Esophagus squamous epithelium (tissue), 5 donors: Measurements from ENCODE around the gene CD58. TPM values are rescaled to one million over a fixed set of nuclear protein-coding genes. Genes with fewer than 3 reads are reported as not detected.
A peak's percentile ranks its signal among the peaks of the same experiment; 100 is the strongest.

Experiments used
- DNase-seq: peaks from one replicate; lab custom pipeline; 2025; lab: John Stamatoyannopoulos, UW
- H3K27ac ChIP-seq, 4 donors: fragments of 200-600 bp; sonication (generic); one replicate each; pipeline ENCODE4 v1.5.1; 2016 to 2019; ENCODE audit warnings: mild to moderate bottlenecking in 1 of 4
- H3K27me3 ChIP-seq, 4 donors: fragments of 200-600 bp; sonication (generic); 1 replicate in 3 of 4; 2 replicates in 1 of 4; pipeline versions ENCODE4 v1.5.1 to v1.6.0; 2017 to 2021; ENCODE audit warnings: antibody characterized with exemption in 1 of 4
- H3K36me3 ChIP-seq, 3 donors: fragments of 200-600 bp; sonication (generic); one replicate each; pipeline ENCODE4 v1.5.1; 2016 to 2019
- H3K4me1 ChIP-seq, 3 donors: fragments of 200-600 bp; sonication (generic); one replicate each; pipeline ENCODE4 v1.5.1; 2017 to 2019
- H3K4me3 ChIP-seq, 4 donors: fragments of 200-600 bp; sonication (generic); 1 replicate in 3 of 4; 2 replicates in 1 of 4; pipeline ENCODE4 v1.5.1; 2016 to 2019; ENCODE audit warnings: mild to moderate bottlenecking in 2 of 4, moderate library complexity in 1 of 4
- H3K9me3 ChIP-seq, 3 donors: fragments of 200-600 bp; sonication (generic); one replicate each; pipeline ENCODE4 v1.5.1; 2016 to 2019
- POLR2A ChIP-seq, 4 donors: fragments of 450-650 bp; IDR thresholded peaks; one replicate each; pipeline ENCODE4 v1.6.1; 2017; ENCODE audit warnings: antibody characterized with exemption in 4 of 4, mild to moderate bottlenecking in 4 of 4, moderate library complexity in 3 of 4
- WGBS, 2 donors: methylation state at CpG; one replicate each; pipeline ENCODE4 v1.1.5; 2018; 5-methylcytosine and 5-hydroxymethylcytosine counted together
- intact Hi-C: fragments of 100-400 bp; cut with DNase I; formaldehyde crosslinking; loops from one replicate; pipeline ENCODE4 v1.15.0; 2022
- total RNA-seq, 4 donors: library from RNA; depleted of rRNA; stranded (reverse); fragments of >200 nt; gene quantifications; one replicate each; pipeline ENCODE4 v1.1.0, GENCODE V29; 2016
- TF ChIP-seq, protein P1 (sequence below), 6 experiments: fragments of 450-650 bp in 4 of 6; fragments of 200-600 bp in 2 of 6; sonication (generic) in 2 of 6; IDR thresholded peaks; one replicate each; pipeline ENCODE4 v1.5.1; 2016 to 2019; ENCODE audit warnings: antibody characterized with exemption in 6 of 6, mild to moderate bottlenecking in 4 of 6, moderate library complexity in 4 of 6
- donor health status: DM: yes; HTN: yes; CAD: no.

The CD58 gene
- total RNA-seq, 4 donors from 2014 or later = 19.4 to 54.4 (median 32.5) TPM

DNA sequence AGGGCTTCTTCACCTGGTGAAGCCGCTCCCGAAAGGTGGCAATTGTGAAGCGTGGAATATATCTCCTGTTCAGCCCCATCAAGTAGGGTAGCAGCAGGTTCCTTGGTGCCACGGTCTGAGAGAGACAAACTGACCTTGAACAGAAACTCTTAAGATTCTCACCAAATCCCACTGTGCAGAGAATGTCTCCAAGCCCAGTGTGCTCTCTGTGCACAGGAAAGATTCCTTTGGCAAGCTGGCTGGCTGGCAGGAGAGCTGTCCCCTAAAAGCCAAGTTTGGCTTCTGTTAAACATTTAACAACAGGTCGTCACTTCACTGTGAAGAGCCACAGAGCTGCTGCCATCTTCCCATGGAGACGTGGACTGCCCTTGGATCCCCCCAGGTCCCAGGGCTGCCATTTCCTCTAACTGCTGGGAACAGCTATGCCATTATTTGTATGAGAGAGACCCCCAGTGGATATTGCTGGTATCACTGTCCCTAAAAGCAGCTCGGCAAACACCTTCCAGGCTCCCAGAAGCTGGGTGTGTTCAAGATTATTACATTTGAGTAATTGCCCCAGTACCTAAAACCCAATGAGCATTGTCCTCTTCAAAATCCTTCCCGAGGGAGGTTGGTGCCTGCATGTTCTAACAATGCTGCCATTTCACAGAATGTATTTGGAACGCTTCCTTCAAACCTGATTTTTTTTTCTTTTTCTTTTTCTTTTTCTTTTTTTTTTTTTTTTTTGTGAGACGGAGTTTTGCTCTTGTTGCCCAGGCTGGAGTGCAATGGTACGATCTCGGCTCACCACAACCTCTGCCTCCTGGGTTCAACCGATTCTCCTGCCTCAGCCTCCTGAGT, 71.8 kb downstream of the CD58 start:
- H3K36me3 ChIP-seq = no peaks in the 10 kb centered on the region
- DNase-seq = no peak
- peak overlapping the region in 2 of 4 donors; percentile 12 to 40 for H3K27ac ChIP-seq
- no peaks in the 10 kb centered on the region for H3K27me3 ChIP-seq
- H3K4me3 ChIP-seq = no peak overlapping the region
- WGBS, 2 donors = 37 to 49% methylated on average over 11 to 13 of the region's 13 CpGs
- H3K4me1 ChIP-seq = peaks cover 10 to 84% (median 17%) of the 10 kb centered on the region in 3 donors
- intact Hi-C loops = no loop called here
- TF ChIP-seq, protein P1, sequence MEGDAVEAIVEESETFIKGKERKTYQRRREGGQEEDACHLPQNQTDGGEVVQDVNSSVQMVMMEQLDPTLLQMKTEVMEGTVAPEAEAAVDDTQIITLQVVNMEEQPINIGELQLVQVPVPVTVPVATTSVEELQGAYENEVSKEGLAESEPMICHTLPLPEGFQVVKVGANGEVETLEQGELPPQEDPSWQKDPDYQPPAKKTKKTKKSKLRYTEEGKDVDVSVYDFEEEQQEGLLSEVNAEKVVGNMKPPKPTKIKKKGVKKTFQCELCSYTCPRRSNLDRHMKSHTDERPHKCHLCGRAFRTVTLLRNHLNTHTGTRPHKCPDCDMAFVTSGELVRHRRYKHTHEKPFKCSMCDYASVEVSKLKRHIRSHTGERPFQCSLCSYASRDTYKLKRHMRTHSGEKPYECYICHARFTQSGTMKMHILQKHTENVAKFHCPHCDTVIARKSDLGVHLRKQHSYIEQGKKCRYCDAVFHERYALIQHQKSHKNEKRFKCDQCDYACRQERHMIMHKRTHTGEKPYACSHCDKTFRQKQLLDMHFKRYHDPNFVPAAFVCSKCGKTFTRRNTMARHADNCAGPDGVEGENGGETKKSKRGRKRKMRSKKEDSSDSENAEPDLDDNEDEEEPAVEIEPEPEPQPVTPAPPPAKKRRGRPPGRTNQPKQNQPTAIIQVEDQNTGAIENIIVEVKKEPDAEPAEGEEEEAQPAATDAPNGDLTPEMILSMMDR (IDR thresholded peaks at IDR 0.05) = peak; percentile 51 to 96 (median 90)
- TF ChIP-seq POLR2A (IDR thresholded peaks at IDR 0.05) = no peak
- no peaks in the 10 kb centered on the region for H3K9me3 ChIP-seq

DNA sequence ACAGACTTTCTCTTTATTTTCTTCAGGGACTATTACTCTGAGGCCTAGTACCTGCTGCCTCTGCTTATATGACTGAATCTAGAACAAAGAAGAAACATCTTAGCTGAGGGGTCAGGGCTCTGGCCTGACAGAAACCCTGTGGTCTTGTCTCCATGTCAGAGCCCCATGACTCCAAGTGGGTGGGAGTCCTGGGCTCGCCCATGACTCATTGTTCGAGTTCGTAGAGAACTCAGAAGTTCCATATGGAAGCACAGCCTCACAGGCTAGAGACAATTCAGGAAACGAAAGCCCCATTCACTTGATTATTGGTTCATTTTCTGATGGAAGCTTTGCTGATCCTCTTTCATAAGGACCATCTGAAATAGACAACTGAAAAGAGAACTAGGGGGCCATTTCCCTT, 73.2 kb downstream of the CD58 start:
- H3K9me3 ChIP-seq = no peaks in the 10 kb centered on the region
- no peaks in the 10 kb centered on the region for H3K27me3 ChIP-seq
- 79 to 80% methylated on average over 1 to 4 of the region's 4 CpGs for WGBS, 2 donors
- intact Hi-C loops = no loop called here
- no peak overlapping the region for H3K4me3 ChIP-seq
- H3K36me3 ChIP-seq = no peaks in the 10 kb centered on the region
- H3K27ac ChIP-seq = peak overlapping the region in 1 of 4 donors; percentile 8
- H3K4me1 ChIP-seq = peaks cover 4 to 73% (median 16%) of the 10 kb centered on the region in 3 donors
- DNase-seq = no peak
- TF ChIP-seq, protein P1 (IDR thresholded peaks at IDR 0.05) = no peak
- TF ChIP-seq POLR2A (IDR thresholded peaks at IDR 0.05) = no peak

DNA sequence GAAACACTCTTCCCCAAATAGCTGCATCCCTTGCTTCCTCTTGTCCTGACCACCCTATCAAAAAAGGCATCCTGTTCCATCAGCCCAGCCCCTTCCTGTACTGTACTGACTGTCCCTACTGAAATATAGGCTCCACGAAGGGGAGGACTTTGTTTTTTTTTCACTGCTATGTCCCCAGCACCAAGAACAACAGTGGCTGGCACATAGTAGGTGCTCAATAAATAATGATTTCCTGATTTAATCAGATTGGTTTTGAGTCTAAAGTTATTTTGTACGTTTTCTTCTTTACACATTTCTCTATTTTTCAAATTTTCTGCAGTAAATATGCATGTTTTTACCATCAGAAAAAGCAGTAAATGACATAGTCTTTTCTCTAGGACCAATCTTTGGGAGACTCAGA, 73.9 kb downstream of the CD58 start:
- whole genome bisulfite sequencing, 2 donors = 80 to 93% methylated on average over 2 of the region's 2 CpGs
- Histone ChIP-seq H3K36me3 (no peaks in the 10 kb centered on the region), H3K27me3 (no peaks in the 10 kb centered on the region), H3K4me3 (no peak overlapping the region), H3K27ac (peak overlapping the region in 2 of 4 donors; percentile 43 to 49), H3K9me3 (no peaks in the 10 kb centered on the region), H3K4me1 (peaks cover 4 to 67% (median 16%) of the 10 kb centered on the region in 3 donors)
- TF ChIP-seq POLR2A (IDR thresholded peaks at IDR 0.05) = no peak
- TF ChIP-seq, protein P1 (IDR thresholded peaks at IDR 0.05) = no peak
- intact Hi-C loops = no loop called here
- no peak for DNase-seq

DNA sequence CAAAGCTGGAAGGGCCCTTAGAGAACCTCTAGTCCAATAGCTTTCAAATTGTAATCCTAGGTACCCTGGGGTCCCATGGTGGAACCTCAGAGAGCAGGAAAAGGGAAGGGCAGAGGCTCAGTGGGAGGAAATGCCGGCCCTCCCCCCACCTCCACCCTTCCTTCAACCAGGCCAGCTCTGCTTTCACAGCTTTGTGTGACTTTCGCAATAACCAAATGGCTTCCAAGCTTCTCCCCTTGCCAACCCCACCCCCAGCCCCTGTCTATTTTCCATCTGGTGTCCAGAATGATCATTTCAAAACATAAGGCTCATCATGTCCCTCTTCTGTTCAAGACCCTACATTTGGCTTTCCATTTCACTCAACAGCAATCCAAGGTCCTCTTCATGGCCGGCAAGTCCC, 74.4 kb downstream of the CD58 start:
- DNase-seq = no peak
- WGBS, 2 donors = 61 to 75% methylated on average over 3 of the region's 3 CpGs
- Histone ChIP-seq H3K9me3 (no peaks in the 10 kb centered on the region), H3K4me1 (peaks cover 4 to 62% (median 16%) of the 10 kb centered on the region in 3 donors), H3K4me3 (no peak overlapping the region), H3K36me3 (no peaks in the 10 kb centered on the region), H3K27ac (peak overlapping the region; percentile 15 to 49 (median 30)), H3K27me3 (no peaks in the 10 kb centered on the region)
- intact Hi-C loops = no loop called here
- TF ChIP-seq, protein P1 (IDR thresholded peaks at IDR 0.05) = no peak
- no peak for TF ChIP-seq POLR2A (IDR thresholded peaks at IDR 0.05)

DNA sequence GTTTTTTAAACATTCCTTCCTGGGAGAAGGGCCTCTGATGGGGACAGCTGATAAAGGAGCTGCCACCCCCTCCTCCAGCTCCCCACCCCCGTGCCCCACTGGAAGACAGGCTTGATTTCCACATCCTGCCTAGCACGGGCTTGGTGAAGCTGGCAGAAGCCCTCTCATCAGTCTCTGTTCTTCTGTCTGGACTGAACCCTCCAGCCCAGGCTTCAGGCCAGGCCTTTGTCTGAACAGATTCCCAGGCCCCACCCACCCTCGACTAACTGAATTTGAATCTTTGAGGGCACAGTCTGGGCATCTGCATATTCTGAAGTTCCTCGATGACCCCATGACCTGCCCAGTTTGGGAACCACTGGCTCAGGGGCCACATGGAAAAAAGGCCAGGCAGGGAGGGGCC, 75.3 kb downstream of the CD58 start:
- intact Hi-C loops = no loop called here
- 0 to 26% methylated on average over 2 of the region's 4 CpGs for WGBS, 2 donors
- TF ChIP-seq, protein P1 (IDR thresholded peaks at IDR 0.05) = no peak
- TF ChIP-seq POLR2A (IDR thresholded peaks at IDR 0.05) = no peak
- peaks cover 4 to 53% (median 16%) of the 10 kb centered on the region in 3 donors for H3K4me1 ChIP-seq
- H3K4me3 ChIP-seq = no peak overlapping the region
- H3K27me3 ChIP-seq = no peaks in the 10 kb centered on the region
- no peak for DNase-seq
- H3K36me3 ChIP-seq = no peaks in the 10 kb centered on the region
- peak overlapping the region; percentile 15 to 49 (median 29) for H3K27ac ChIP-seq
- no peaks in the 10 kb centered on the region for H3K9me3 ChIP-seq
